Transverse colon (tissue), 3 donors: ENCODE data around the gene ORC3.

Experiments
- CTCF ChIP-seq, 5 experiments: fragments of 200-600 bp in 3 of 5; fragments of 450-650 bp in 2 of 5; sonication (generic) in 3 of 5; IDR thresholded peaks; 1 replicate in 2 of 5; 2 replicates in 3 of 5; pipeline ENCODE4 v1.5.1; 2016 to 2017; ENCODE audit warnings: antibody characterized with exemption in 5 of 5, inconsistent platforms in 3 of 5, mild to moderate bottlenecking in 2 of 5, moderate library complexity in 1 of 5
- POLR2A ChIP-seq: fragments of 450-650 bp; IDR thresholded peaks from one replicate; pipeline ENCODE4 v1.6.1; 2016; ENCODE audit warnings: antibody characterized with exemption, mild to moderate bottlenecking, moderate library complexity

GRCh38 chr6:87690441-87690840, 100.5 kb downstream of the ORC3 start:
- TF ChIP-seq POLR2A (no peak), CTCF (IDR thresholded peaks at IDR 0.05) (no peak)
